PC-3 (cell line): ENCODE data around the gene SH3PXD2B.

ENCODE experiments used
- CTCF ChIP-seq: fragments of 300-600 bp; sonication (generic); conservative IDR thresholded peaks from 2 replicates; pipeline ENCODE4 v1.5.1; 2017; ENCODE audit warnings: antibody characterized with exemption, low read depth, mild to moderate bottlenecking, low read length
- EZH2 ChIP-seq: fragments of 300-600 bp; sonication (generic); IDR thresholded peaks from one replicate; pipeline ENCODE4 v1.6.1; 2017; ENCODE audit warnings: antibody characterized with exemption, mild to moderate bottlenecking, low read length; ENCODE audit not compliant: unreplicated experiment

DNA sequence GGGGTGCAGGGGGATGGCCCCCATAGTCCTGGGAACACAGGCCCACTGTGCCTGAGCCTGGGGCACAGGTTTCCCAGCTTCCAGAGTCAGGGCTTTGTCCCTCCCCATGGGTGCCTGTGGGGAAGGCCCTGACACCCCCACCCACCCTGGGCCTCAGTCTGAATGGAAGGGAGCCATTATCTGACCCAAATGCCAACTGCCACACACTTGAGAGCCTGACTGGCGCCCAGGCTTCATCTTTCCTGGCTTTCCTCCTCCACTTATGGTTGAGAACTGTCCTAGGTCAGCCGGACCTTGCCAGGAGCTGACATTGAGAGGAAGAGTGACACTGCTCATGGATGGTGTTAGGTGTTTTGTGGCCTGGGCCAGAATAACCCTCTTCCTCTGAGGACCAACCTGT is 24.0 kb downstream of the SH3PXD2B start:
- no peak for TF ChIP-seq EZH2
- no peak for TF ChIP-seq CTCF
